ENCODE data around the gene PFN3. TPM values are rescaled to one million over a fixed set of nuclear protein-coding genes. Genes with fewer than 3 reads are reported as not detected.

The PFN3 gene
- polyA plus RNA-seq, 1 donor (not counting 4 experiments of a cell fraction or from before 2014, with no cell fraction given) = not detected

- dilution Hi-C loops (cut with MboI; ENCODE audit: extremely low pct_ligation_motif_present, low sequenced_read_pairs) = no loop called here
- Histone ChIP-seq H4K20me1 (ENCODE audit: control insufficient read depth, extremely low read depth, insufficient read depth, low read length) (no peaks in the 10 kb centered on the region), H3K79me2 (ENCODE audit: control insufficient read depth, insufficient read depth, low read length) (no peaks in the 10 kb centered on the region), H3K27ac (ENCODE audit: control insufficient read depth, insufficient read depth, low read length) (peak overlapping the region; percentile 19), H3K4me1 (ENCODE audit: control insufficient read depth, extremely low read depth, insufficient read depth, low read length) (peaks cover 11% of the 10 kb centered on the region), H3K27me3 (ENCODE audit: control insufficient read depth, extremely low read depth, insufficient read depth, low read length) (no peaks in the 10 kb centered on the region), H3K4me2 (ENCODE audit: control insufficient read depth, extremely low read depth, insufficient read depth, low read depth, low read length) (peak overlapping the region; percentile 67), H3K4me3 (ENCODE audit: control insufficient read depth in 2 of 3, extremely low read depth in 1 of 3, insufficient read depth in 2 of 3, low read depth in 1 of 3, low read length in 3 of 3) (peak overlapping the region; percentile 50 to 79 (median 71)), H3K9ac (ENCODE audit: control insufficient read depth, extremely low read depth, insufficient read depth, low read length) (peak overlapping the region; percentile 68), H3K9me3 (ENCODE audit: control insufficient read depth, low read depth, low read length) (no peaks in the 10 kb centered on the region), H3K9me1 (ENCODE audit: control insufficient read depth, extremely low read depth, insufficient read depth, low read length) (no peaks in the 10 kb centered on the region), H2AFZ (ENCODE audit: control insufficient read depth, low read length) (peak overlapping the region; percentile 89), H3K36me3 (ENCODE audit: control insufficient read depth in 2 of 2, extremely low read depth in 1 of 2, insufficient read depth in 2 of 2, low read length in 2 of 2) (no peaks in the 10 kb centered on the region)
- TF ChIP-seq CTCF (optimal IDR thresholded peaks at IDR 0.05 in 1 of 3, IDR thresholded peaks at IDR 0.05 in 1 of 3, conservative IDR thresholded peaks at IDR 0.05 in 1 of 3; ENCODE audit: extremely low read depth in 1 of 3, insufficient read depth in 2 of 3, low read length in 3 of 3) = peak in 2 of 3 experiments; percentile 45 to 85
- TF ChIP-seq EZH2 (IDR thresholded peaks at IDR 0.05; ENCODE audit: low read length) = no peak
- FAIRE-seq (no peak), DNase-seq (ENCODE audit: low read depth, low spot score) (no peak)
Observed at GRCh38 chr5:177403792-177404640, 3.6 kb upstream of the PFN3 start.

- Histone ChIP-seq H3K9ac (ENCODE audit: control insufficient read depth, extremely low read depth, insufficient read depth, low read length) (peak overlapping the region; percentile 68), H3K79me2 (ENCODE audit: control insufficient read depth, insufficient read depth, low read length) (no peaks in the 10 kb centered on the region), H3K36me3 (ENCODE audit: control insufficient read depth in 2 of 2, extremely low read depth in 1 of 2, insufficient read depth in 2 of 2, low read length in 2 of 2) (no peaks in the 10 kb centered on the region), H3K4me1 (ENCODE audit: control insufficient read depth, extremely low read depth, insufficient read depth, low read length) (peaks cover 11% of the 10 kb centered on the region), H3K27me3 (ENCODE audit: control insufficient read depth, extremely low read depth, insufficient read depth, low read length) (no peaks in the 10 kb centered on the region), H3K4me3 (ENCODE audit: control insufficient read depth in 2 of 3, extremely low read depth in 1 of 3, insufficient read depth in 2 of 3, low read depth in 1 of 3, low read length in 3 of 3) (peak overlapping the region; percentile 50 to 79 (median 71)), H4K20me1 (ENCODE audit: control insufficient read depth, extremely low read depth, insufficient read depth, low read length) (no peaks in the 10 kb centered on the region), H2AFZ (ENCODE audit: control insufficient read depth, low read length) (peak overlapping the region; percentile 89), H3K9me3 (ENCODE audit: control insufficient read depth, low read depth, low read length) (no peaks in the 10 kb centered on the region), H3K9me1 (ENCODE audit: control insufficient read depth, extremely low read depth, insufficient read depth, low read length) (no peaks in the 10 kb centered on the region), H3K27ac (ENCODE audit: control insufficient read depth, insufficient read depth, low read length) (peak overlapping the region; percentile 19), H3K4me2 (ENCODE audit: control insufficient read depth, extremely low read depth, insufficient read depth, low read depth, low read length) (peak overlapping the region; percentile 67)
- no peak for TF ChIP-seq EZH2 (IDR thresholded peaks at IDR 0.05; ENCODE audit: low read length)
- TF ChIP-seq CTCF (optimal IDR thresholded peaks at IDR 0.05 in 1 of 3, IDR thresholded peaks at IDR 0.05 in 1 of 3, conservative IDR thresholded peaks at IDR 0.05 in 1 of 3; ENCODE audit: extremely low read depth in 1 of 3, insufficient read depth in 2 of 3, low read length in 3 of 3) = peak in 1 of 3 experiments; percentile 15
- DNase-seq (ENCODE audit: low read depth, low spot score) (no peak), FAIRE-seq (no peak)
- dilution Hi-C loops (cut with MboI; ENCODE audit: extremely low pct_ligation_motif_present, low sequenced_read_pairs) = no loop called here
Observed at GRCh38 chr5:177403102-177403791, 2.8 kb upstream of the PFN3 start.

Measured in keratinocyte (primary cell).